Thoracic aorta (tissue), 2 donors: Measurements from ENCODE around the gene NIPAL3. TPM values are rescaled to one million over a fixed set of nuclear protein-coding genes. Genes with fewer than 3 reads are reported as not detected.

Source experiments
- ATAC-seq: fragments of 150-250 bp; one replicate; pipeline ENCODE4 v1.8.0; 2017; ENCODE audit warnings: low read depth; ENCODE audit not compliant: insufficient number of reproducible peaks, low FRiP score
- DNase-seq: peaks from one replicate; pipeline ENCODE4 v3.0.0-alpha.2; 2020; ENCODE audit warnings: low spot score
- H3K27ac ChIP-seq, 2 donors: fragments of 200-600 bp; sonication (generic); 1 replicate in 1 of 2; 2 replicates in 1 of 2; pipeline ENCODE4 v1.5.1; 2016; ENCODE audit warnings: mild to moderate bottlenecking in 2 of 2, moderate library complexity in 2 of 2
- H3K27me3 ChIP-seq: fragments of 200-600 bp; sonication (generic); replicated peaks from 2 replicates; pipeline ENCODE4 v1.6.0; 2016; ENCODE audit warnings: mild to moderate bottlenecking; ENCODE audit not compliant: insufficient read depth
- H3K36me3 ChIP-seq: fragments of 200-600 bp; sonication (generic); one replicate; pipeline ENCODE4 v1.5.1; 2016
- H3K4me1 ChIP-seq, 2 donors: fragments of 200-600 bp; sonication (generic); 1 replicate in 1 of 2; 2 replicates in 1 of 2; pipeline versions ENCODE4 v1.5.1 to v1.6.0; 2016; ENCODE audit warnings: low read depth in 2 of 2, mild to moderate bottlenecking in 1 of 2; ENCODE audit not compliant: control insufficient read depth in 1 of 2
- H3K4me3 ChIP-seq: fragments of 200-600 bp; sonication (generic); 2 replicates; pipeline ENCODE4 v1.5.1; 2016; ENCODE audit warnings: mild to moderate bottlenecking
- H3K9me3 ChIP-seq: fragments of 200-600 bp; sonication (generic); 2 replicates; pipeline ENCODE4 v1.5.1; 2016
- total RNA-seq, 2 donors: library from RNA; depleted of rRNA; stranded (reverse); fragments of >200 nt; gene quantifications; one replicate each; pipeline versions ENCODE4 v1.1.0 to v1.2.3, GENCODE V29; 2016
- TF ChIP-seq, protein P1 (sequence below): fragments of 200-600 bp; sonication (generic); IDR thresholded peaks from one replicate; pipeline ENCODE4 v1.5.1; 2019; ENCODE audit warnings: antibody characterized with exemption

NIPAL3 gene
- total RNA-seq, 2 donors from 2014 or later = 19.3 to 31.4 TPM

DNA sequence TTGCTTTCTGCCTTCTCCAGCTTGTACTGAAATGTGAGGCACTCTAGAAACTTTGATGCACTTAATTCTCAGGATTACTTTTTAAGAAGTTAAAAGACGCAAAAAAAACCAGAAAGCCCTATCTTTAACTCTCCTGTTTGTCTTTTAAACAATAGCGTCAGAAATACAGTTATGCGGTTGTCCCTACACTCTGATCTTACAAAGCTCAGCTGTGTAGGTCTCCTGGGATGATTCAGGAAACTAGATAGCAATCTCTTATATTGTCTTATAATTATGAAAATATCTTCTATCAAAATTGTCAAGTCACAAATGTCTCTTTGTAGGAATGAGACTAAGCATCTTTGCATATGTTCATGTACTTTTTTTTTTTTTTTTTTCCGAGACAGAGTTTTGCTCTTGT lies 60.1 kb downstream of the NIPAL3 start:
- H3K27me3 ChIP-seq = no peaks in the 10 kb centered on the region
- no peak for ATAC-seq
- no peak overlapping the region for H3K27ac ChIP-seq
- H3K36me3 ChIP-seq = no peaks in the 10 kb centered on the region
- no peaks in the 10 kb centered on the region for H3K9me3 ChIP-seq
- TF ChIP-seq, protein P1, sequence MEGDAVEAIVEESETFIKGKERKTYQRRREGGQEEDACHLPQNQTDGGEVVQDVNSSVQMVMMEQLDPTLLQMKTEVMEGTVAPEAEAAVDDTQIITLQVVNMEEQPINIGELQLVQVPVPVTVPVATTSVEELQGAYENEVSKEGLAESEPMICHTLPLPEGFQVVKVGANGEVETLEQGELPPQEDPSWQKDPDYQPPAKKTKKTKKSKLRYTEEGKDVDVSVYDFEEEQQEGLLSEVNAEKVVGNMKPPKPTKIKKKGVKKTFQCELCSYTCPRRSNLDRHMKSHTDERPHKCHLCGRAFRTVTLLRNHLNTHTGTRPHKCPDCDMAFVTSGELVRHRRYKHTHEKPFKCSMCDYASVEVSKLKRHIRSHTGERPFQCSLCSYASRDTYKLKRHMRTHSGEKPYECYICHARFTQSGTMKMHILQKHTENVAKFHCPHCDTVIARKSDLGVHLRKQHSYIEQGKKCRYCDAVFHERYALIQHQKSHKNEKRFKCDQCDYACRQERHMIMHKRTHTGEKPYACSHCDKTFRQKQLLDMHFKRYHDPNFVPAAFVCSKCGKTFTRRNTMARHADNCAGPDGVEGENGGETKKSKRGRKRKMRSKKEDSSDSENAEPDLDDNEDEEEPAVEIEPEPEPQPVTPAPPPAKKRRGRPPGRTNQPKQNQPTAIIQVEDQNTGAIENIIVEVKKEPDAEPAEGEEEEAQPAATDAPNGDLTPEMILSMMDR = no peak
- no peaks in the 10 kb centered on the region for H3K4me1 ChIP-seq
- no peak overlapping the region for H3K4me3 ChIP-seq
- no peak for DNase-seq

DNA sequence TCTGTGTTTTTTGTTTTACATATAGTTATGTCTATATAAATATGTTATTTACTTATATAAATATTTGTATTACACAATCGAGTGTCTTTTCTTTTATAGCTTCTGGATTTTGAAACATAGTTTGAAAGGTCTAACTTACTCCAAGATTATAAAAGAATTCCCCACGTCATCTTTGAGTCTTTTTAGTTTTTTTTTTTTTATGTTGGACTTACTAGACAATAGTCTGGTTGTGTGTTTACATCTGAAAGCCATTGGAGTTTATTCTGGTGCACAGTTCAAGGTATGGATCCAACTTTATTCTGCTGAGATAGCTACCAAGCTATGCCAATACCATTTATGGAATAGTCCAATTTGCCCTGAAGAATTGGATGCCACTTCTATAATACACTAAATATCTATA lies 61.0 kb downstream of the NIPAL3 start:
- ATAC-seq = no peak

DNA sequence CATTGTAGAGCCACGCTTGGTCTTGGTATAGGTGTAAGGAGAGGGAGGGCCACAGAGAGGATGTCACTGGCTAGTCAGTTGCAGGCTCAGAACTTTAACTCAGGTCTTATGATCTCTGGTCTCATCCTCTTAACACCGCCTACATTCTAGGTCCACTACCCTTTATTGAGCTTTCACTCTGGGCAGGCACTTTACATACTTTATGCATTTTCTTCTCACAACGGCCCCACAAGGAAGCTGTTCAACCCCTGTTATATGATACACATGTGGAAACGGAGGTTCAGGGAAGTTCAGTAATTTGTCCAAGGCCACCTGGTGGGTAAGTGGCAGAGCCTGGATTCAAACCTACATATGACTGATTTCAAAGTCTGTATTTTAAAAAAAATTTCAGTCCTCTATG lies 61.7 kb downstream of the NIPAL3 start:
- TF ChIP-seq, protein P1 = no peak
- Histone ChIP-seq H3K27ac (no peak overlapping the region), H3K9me3 (no peaks in the 10 kb centered on the region), H3K4me1 (no peaks in the 10 kb centered on the region), H3K36me3 (no peaks in the 10 kb centered on the region), H3K4me3 (no peak overlapping the region), H3K27me3 (no peaks in the 10 kb centered on the region)
- ATAC-seq (no peak), DNase-seq (no peak)

More for the DNA sequence above, 61.0 kb downstream of the NIPAL3 start:
- TF ChIP-seq, protein P1 = no peak
- H3K27me3 ChIP-seq = no peaks in the 10 kb centered on the region
- H3K9me3 ChIP-seq = no peaks in the 10 kb centered on the region
- no peaks in the 10 kb centered on the region for H3K4me1 ChIP-seq
- H3K27ac ChIP-seq = no peak overlapping the region
- DNase-seq = no peak
- no peaks in the 10 kb centered on the region for H3K36me3 ChIP-seq
- no peak overlapping the region for H3K4me3 ChIP-seq

DNA sequence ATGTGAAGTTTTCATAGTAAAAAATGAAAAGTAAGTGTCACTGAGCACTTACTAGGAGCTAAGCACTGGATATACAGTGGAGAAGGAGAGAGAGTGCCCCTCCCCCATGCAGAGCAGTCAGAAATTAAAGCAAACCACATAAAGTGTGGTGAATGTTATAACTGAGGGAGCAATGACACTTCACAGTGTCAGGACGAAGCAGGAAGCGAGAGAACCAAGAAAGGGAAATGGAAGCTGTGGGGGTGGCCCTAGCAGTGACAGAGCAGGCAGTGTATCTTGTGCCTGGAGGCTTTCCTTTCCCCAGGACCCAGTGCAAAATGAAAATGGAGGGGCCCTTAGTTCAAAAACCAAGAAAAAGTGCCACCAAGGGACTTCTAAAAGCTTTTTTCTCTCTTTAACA lies 65.5 kb downstream of the NIPAL3 start:
- no peak for DNase-seq
- Histone ChIP-seq H3K27ac (no peak overlapping the region), H3K27me3 (no peaks in the 10 kb centered on the region), H3K36me3 (no peaks in the 10 kb centered on the region), H3K4me1 (no peaks in the 10 kb centered on the region), H3K4me3 (no peak overlapping the region), H3K9me3 (no peaks in the 10 kb centered on the region)
- TF ChIP-seq, protein P1 = no peak
- ATAC-seq = no peak

DNA sequence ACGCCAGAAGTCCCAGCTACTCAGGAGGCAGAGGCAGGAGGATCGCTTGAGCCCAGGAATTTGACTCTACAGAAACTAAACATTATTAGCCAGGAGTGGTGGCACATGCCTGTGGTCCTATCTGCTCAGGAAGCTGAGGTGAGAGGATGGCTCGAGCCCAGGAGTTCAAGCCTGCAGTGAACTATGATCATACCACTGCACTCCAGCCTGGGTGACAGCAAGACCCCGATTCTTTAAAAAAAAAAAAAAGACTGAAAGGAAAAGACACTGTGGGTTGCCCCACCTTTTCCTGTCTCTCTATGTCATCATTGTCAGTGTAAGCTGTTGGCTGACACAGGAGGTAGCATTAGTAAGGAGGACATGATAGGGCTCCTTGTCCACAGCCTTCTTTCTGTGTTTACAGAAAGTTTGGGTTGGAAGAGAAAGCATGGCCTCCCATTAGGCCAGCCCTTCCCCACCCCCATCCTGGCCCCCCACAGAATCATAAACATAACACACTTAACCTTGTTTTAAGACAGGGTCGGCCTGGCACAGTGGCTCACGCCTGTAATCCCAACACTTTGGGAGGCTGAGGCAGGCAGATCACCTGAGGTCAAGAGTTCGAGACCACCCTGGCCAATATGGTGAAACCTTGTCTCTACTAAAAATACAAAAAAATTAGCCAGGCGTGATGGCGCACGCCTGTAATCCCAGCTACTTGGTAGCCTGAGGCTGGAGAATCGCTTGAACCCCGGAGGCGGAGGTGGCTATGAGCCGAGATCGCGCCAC lies 66.4 kb downstream of the NIPAL3 start:
- Histone ChIP-seq H3K4me1 (no peaks in the 10 kb centered on the region), H3K36me3 (no peaks in the 10 kb centered on the region), H3K4me3 (no peak overlapping the region), H3K9me3 (no peaks in the 10 kb centered on the region), H3K27me3 (no peaks in the 10 kb centered on the region), H3K27ac (no peak overlapping the region)
- ATAC-seq = no peak
- TF ChIP-seq, protein P1 = no peak
- no peak for DNase-seq
